DLD1 (cell line): Measurements from ENCODE around the gene RABEP2.
"Not testable (repeated sequence)": the region's sequence is repeated elsewhere in the genome, so short reads cannot be mapped to it uniquely, and the experiment has no call there.

Source experiments
- in situ Hi-C: cut with HindIII; loops from 2 replicates; pipeline ENCODE4 v1.10.0; 2017; ENCODE audit warnings: low sequenced_read_pairs

RABEP2 gene

GRCh38 chr16:28924762-28925385, at the start of gene RABEP2:
Gene RABEP2, minus strand, starts transcription at chr16:28925238. Its CDS starts 75 bp downstream, at chr16:28925163.
- in situ Hi-C loops: no loop called here

GRCh38 chr16:28974437-28975157, 49.6 kb upstream of the RABEP2 start, which contains the start of gene SPNS1:
Gene SPNS1, plus strand, starts transcription at chr16:28974778. Its CDS starts 374 bp downstream, at chr16:28975152.
- in situ Hi-C loops: no loop called here

GRCh38 chr16:28974007-28974436, 49.0 kb upstream of the RABEP2 start:
- in situ Hi-C loops: no loop called here

GRCh38 chr16:28969696-28970095, 44.7 kb upstream of the RABEP2 start:
- in situ Hi-C loops: loop anchor here (10.0 kb wide), 1 partner anchor 95 kb away; the partner anchor contains the start of gene ATP2A1

- in situ Hi-C loops: loop anchor here (10.0 kb wide), 1 partner anchor 92 kb away; the partner anchor contains the start of gene ATP2A1
These were observed 42.1 kb upstream of the RABEP2 start for GRCh38 chr16:28967156-28967555.

GRCh38 chr16:28964496-28964895, 39.5 kb upstream of the RABEP2 start:
- in situ Hi-C loops: loop anchor here (10.0 kb wide), 1 partner anchor 90 kb away; the partner anchor contains the start of gene ATP2A1

- in situ Hi-C loops: loop anchor here (10.0 kb wide), 1 partner anchor 89 kb away; the partner anchor contains the start of gene ATP2A1
These were observed 39.0 kb upstream of the RABEP2 start for GRCh38 chr16:28964072-28964471.

- in situ Hi-C loops: no loop called here
These were observed 33.8 kb upstream of the RABEP2 start for GRCh38 chr16:28958836-28959235.

GRCh38 chr16:28958216-28958615, 33.2 kb upstream of the RABEP2 start:
- in situ Hi-C loops: no loop called here

- in situ Hi-C loops: no loop called here
These were observed 26.4 kb upstream of the RABEP2 start for GRCh38 chr16:28951410-28951943.

- in situ Hi-C loops: no loop called here
These were observed 25.8 kb upstream of the RABEP2 start, which contains the start of gene NFATC2IP for GRCh38 chr16:28950648-28951409. Gene NFATC2IP, plus strand, starts transcription at chr16:28950937. Its CDS starts 75 bp downstream, at chr16:28951012.

GRCh38 chr16:28946681-28947080, 21.6 kb upstream of the RABEP2 start:
- in situ Hi-C loops: no loop called here

GRCh38 chr16:28943281-28943680, 18.2 kb upstream of the RABEP2 start:
- in situ Hi-C loops: no loop called here

GRCh38 chr16:28939825-28940224, 14.8 kb upstream of the RABEP2 start:
- in situ Hi-C loops: not testable (repeated sequence)

GRCh38 chr16:28938721-28939120, 13.7 kb upstream of the RABEP2 start:
- in situ Hi-C loops: no loop called here

- in situ Hi-C loops: no loop called here
These were observed 12.3 kb upstream of the RABEP2 start for GRCh38 chr16:28937222-28937876.

- in situ Hi-C loops: no loop called here
These were observed 11.7 kb upstream of the RABEP2 start for GRCh38 chr16:28936784-28937155.

GRCh38 chr16:28935924-28936783, 11.1 kb upstream of the RABEP2 start:
- in situ Hi-C loops: no loop called here

GRCh38 chr16:28935346-28935745, 10.3 kb upstream of the RABEP2 start:
- in situ Hi-C loops: no loop called here
